Neural progenitor cell (in vitro differentiated cells): ENCODE data around the gene KDM6A.

Experiments
- EZH2 ChIP-seq: fragments of 200-600 bp; sonication (generic); IDR thresholded peaks from 2 replicates; pipeline ENCODE4 v1.6.1; 2017; ENCODE audit warnings: antibody characterized with exemption, mild to moderate bottlenecking, moderate library complexity
- EZH2phosphoT487 ChIP-seq: fragments of 200-600 bp; sonication (generic); IDR thresholded peaks from 2 replicates; pipeline ENCODE4 v1.6.1; 2017; ENCODE audit warnings: antibody characterized with exemption
- TF ChIP-seq, protein P1 (sequence below): fragments of 200-600 bp; sonication (generic); IDR thresholded peaks from 2 replicates; pipeline ENCODE4 v1.5.1; 2017; ENCODE audit warnings: antibody characterized with exemption, mild to moderate bottlenecking

DNA sequence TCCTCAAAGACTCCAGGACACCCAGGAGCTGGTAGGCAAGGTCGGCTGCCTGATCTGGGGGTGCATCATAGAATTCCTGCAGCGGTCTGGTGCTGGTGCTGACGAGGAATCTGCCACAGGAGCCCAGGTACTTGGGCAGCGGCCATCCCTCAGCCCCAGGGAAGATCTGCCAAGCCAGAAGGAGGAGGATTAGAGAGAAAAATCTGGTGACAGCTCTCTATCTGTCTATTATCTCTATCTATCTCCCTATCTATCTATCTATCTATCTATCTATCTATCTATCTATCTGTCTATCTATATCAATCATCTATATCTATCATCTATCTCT is 281.0 kb downstream of the KDM6A start:
- TF ChIP-seq, protein P1, sequence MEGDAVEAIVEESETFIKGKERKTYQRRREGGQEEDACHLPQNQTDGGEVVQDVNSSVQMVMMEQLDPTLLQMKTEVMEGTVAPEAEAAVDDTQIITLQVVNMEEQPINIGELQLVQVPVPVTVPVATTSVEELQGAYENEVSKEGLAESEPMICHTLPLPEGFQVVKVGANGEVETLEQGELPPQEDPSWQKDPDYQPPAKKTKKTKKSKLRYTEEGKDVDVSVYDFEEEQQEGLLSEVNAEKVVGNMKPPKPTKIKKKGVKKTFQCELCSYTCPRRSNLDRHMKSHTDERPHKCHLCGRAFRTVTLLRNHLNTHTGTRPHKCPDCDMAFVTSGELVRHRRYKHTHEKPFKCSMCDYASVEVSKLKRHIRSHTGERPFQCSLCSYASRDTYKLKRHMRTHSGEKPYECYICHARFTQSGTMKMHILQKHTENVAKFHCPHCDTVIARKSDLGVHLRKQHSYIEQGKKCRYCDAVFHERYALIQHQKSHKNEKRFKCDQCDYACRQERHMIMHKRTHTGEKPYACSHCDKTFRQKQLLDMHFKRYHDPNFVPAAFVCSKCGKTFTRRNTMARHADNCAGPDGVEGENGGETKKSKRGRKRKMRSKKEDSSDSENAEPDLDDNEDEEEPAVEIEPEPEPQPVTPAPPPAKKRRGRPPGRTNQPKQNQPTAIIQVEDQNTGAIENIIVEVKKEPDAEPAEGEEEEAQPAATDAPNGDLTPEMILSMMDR: no peak
- TF ChIP-seq EZH2phosphoT487 (no peak), EZH2 (no peak)
